GM10266 (cell line): ENCODE measurements around the gene CAMTA2.
"Not testable (repeated sequence)": the region's sequence is repeated elsewhere in the genome, so short reads cannot be mapped to it uniquely, and the experiment has no call there.

Source experiments
- DNase-seq: peaks from one replicate; pipeline ENCODE4 v3.0.0; 2012; ENCODE audit errors: extremely low spot score
- TF ChIP-seq, protein P1 (sequence below): IDR thresholded peaks from 2 replicates; pipeline ENCODE4 v1.5.1; 2012; ENCODE audit warnings: mild to moderate bottlenecking, low read depth; ENCODE audit not compliant: control insufficient read depth, insufficient read depth; ENCODE audit errors: missing control alignments

CAMTA2 gene

DNA sequence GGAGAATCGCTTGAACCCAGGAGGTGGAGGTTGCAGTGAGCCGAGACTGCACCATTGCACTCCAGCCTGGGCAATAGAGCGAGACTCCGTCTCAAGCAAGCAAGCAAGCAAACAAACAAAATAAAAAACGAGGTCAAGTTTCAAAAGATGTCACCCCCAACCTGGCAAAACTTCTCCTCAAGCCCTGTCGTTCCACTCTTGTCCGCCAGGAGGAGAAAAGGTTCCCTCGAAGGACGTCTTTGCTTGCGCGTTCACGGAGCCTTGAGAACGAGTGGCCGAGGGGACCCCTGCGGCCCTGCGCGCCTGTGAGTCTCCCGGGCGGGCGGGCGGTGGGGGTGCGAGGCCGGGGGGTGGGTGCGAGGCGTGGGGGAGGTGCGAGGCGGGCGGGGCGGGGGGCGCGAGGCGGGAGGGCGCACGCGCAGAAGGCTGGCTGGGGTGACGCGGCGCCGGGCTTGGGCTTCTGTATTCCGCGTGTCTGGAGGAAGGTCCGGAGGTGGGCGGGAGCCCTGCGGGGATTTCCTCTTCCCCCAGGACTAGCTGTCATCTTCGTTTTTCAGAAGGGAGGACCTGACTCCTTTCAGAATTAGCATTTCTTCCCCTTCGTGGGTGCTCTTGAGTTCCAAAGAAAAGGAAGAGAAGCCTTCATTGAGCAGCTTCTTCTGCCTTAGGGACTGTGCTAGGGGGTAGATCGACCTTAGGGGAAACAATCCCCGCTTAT, 44.0 kb upstream of the CAMTA2 start:
- DNase-seq = peak; percentile 94
- TF ChIP-seq, protein P1, sequence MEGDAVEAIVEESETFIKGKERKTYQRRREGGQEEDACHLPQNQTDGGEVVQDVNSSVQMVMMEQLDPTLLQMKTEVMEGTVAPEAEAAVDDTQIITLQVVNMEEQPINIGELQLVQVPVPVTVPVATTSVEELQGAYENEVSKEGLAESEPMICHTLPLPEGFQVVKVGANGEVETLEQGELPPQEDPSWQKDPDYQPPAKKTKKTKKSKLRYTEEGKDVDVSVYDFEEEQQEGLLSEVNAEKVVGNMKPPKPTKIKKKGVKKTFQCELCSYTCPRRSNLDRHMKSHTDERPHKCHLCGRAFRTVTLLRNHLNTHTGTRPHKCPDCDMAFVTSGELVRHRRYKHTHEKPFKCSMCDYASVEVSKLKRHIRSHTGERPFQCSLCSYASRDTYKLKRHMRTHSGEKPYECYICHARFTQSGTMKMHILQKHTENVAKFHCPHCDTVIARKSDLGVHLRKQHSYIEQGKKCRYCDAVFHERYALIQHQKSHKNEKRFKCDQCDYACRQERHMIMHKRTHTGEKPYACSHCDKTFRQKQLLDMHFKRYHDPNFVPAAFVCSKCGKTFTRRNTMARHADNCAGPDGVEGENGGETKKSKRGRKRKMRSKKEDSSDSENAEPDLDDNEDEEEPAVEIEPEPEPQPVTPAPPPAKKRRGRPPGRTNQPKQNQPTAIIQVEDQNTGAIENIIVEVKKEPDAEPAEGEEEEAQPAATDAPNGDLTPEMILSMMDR = peak; percentile 80

DNA sequence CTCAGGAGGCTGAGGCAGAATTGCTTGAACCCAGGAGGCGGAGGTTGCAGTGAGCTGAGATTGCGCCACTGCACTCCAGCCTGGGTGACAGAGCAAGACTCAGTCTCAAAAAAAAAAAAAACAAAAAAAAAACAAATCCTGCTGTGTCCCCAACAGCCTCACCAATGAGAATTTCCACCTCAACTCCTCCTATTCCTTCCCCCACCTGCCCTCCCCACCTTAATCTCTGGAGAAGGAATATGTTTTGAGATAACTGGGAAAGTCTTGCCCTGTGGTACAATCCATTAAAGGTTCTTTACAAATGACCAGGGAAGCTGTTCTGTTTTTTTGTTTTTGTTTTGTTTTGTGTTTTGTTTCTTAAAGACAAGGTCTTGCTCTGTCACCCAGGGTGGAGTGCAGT, 42.7 kb upstream of the CAMTA2 start:
- not testable (repeated sequence) for DNase-seq

DNA sequence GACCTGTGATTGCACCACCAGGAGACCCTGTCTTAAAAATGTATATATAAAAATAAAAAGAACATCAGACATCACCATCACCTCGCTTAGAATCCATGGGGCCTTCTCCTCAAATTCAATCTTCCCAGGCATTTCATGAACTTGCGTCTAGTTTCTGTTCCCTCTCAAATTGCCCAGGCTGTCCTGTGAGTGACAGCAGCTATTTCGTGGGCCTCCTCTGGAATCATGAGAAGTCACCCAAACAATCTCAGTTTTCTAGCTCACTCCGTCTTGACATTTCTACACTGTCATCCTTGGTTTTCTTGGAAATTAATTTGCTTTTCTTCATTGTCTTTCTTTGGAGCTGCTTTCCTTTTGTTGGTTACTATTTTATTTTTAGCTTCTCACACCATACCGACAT, 40.4 kb upstream of the CAMTA2 start:
- no peak for DNase-seq
- TF ChIP-seq, protein P1 = no peak

DNA sequence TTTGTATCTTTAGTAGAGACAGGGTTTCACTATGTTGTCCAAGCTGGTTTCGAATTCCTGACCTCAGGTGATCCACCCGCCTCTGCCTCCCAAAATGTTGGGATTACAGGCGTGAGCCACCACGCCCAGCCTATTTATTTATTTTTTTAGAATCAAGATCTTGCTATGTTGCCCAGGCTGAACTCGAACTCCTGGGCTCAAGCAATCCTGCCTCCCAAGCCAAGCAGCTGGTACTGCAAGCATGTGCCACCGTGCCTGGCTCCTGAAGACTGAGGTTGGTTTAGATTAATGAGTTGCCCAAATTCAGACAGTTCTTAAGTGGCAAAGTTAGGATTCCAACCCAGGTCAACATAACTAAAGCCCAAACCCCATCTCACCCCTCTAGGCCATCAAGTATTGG, 39.8 kb upstream of the CAMTA2 start:
- TF ChIP-seq, protein P1 = no peak
- no peak for DNase-seq

DNA sequence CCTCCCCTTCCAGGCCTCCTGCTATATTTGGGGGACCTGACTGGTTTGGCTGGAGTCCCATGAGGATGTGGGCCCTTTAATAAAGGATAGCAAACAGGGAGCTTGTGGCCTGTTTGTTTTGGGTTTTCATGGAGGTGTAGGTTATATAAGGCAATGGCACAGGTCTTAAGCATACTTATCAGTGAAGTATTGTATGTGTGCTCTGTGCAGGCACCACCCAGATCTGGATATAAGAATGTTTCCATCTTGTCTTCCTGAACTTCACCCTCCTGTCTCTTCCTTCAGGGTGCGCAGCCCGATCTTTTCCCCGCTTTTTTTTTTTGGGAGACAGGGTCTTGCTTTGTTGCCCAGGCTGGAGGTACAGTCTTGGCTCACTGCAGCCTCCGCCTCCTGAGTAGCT, 37.1 kb upstream of the CAMTA2 start:
- TF ChIP-seq, protein P1 = no peak
- DNase-seq = no peak

DNA sequence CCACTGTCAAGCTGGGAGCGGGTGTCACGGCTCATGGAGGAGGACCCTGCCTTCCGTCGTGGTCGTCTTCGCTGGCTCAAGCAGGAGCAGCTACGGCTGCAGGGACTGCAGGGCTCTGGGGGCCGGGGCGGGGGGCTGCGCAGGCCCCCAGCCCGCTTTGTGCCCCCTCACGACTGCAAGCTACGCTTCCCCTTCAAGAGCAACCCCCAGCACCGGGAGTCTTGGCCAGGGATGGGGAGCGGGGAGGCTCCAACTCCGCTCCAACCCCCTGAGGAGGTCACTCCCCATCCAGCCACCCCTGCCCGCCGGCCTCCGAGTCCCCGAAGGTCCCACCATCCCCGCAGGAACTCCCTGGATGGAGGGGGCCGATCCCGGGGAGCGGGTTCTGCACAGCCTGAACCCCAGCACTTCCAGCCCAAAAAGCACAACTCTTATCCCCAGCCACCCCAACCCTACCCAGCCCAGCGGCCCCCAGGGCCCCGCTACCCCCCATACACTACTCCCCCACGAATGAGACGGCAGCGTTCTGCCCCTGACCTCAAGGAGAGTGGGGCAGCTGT, 36.2 kb upstream of the CAMTA2 start:
- no peak for DNase-seq

DNA sequence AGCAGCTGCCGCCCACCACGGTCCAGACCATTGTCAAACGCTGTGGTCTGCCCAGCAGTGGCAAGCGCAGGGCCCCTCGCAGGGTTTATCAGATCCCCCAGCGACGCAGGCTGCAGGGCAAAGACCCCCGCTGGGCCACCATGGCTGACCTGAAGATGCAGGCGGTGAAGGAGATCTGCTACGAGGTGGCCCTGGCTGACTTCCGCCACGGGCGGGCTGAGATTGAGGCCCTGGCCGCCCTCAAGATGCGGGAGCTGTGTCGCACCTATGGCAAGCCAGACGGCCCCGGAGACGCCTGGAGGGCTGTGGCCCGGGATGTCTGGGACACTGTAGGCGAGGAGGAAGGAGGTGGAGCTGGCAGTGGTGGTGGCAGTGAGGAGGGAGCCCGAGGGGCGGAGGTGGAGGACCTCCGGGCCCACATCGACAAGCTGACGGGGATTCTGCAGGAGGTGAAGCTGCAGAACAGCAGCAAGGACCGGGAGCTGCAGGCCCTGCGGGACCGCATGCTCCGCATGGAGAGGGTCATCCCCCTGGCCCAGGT, 34.8 kb upstream of the CAMTA2 start:
- DNase-seq = no peak
- TF ChIP-seq, protein P1 = no peak

More for the DNA sequence above, 36.2 kb upstream of the CAMTA2 start:
- TF ChIP-seq, protein P1 = no peak
